PC-3 (cell line): ENCODE results near the gene SEMA3A. TPM values are rescaled to one million over a fixed set of nuclear protein-coding genes. Genes with fewer than 3 reads are reported as not detected.
A peak's percentile ranks its signal among the peaks of the same experiment; 100 is the strongest.

Experiments
- ATAC-seq: fragments of 200-7000 bp; cut with Tn5 transposase; 2 replicates; pipeline ENCODE4 v1.9.1; 2020; ENCODE audit warnings: mild to moderate bottlenecking, moderate library complexity
- BruUV-seq: library from RNA; stranded (reverse); fragments of 400-500 nt; replicated peaks from 2 replicates; lab custom pipeline; 2021; lab: Mats Ljungman, UMichigan
- CTCF ChIA-PET: fragments of 300-600 bp; sonication (Branson Sonifier 250); formaldehyde crosslinking; loops from one replicate; lab custom pipeline; 2022; ENCODE audit warnings: antibody characterized with exemption; lab: Charles Lee
- POLR2A ChIA-PET: fragments of 300-600 bp; sonication (Branson Sonifier 250); formaldehyde crosslinking; loops from one replicate; lab custom pipeline; 2022; ENCODE audit warnings: antibody characterized with exemption; ENCODE audit not compliant: unreplicated experiment; lab: Charles Lee
- DNase-seq: peaks from one replicate; pipeline ENCODE4 v3.0.0-alpha.2; 2015
- H2AFZ ChIP-seq: fragments of 300-600 bp; sonication (generic); 2 replicates; pipeline ENCODE4 v1.6.0; 2016; ENCODE audit warnings: antibody characterized with exemption, low read length
- H3F3A ChIP-seq: fragments of 300-600 bp; sonication (generic); one replicate; pipeline ENCODE4 v1.6.0; 2017; ENCODE audit warnings: antibody characterized with exemption, low read length, control low read depth, mild to moderate bottlenecking; ENCODE audit not compliant: unreplicated experiment
- H3K27ac ChIP-seq: fragments of 300-600 bp; sonication (generic); 2 replicates; pipeline ENCODE4 v1.5.1; 2016; ENCODE audit warnings: mild to moderate bottlenecking, low read length
- H3K27me3 ChIP-seq: fragments of 300-600 bp; sonication (generic); 2 replicates; pipeline ENCODE4 v1.6.1; 2016; ENCODE audit warnings: low read length, mixed read lengths
- H3K36me3 ChIP-seq: fragments of 300-600 bp; sonication (generic); 2 replicates; pipeline ENCODE4 v1.6.1; 2016; ENCODE audit warnings: low read depth, mixed run types, low read length, mixed read lengths
- H3K4me1 ChIP-seq: fragments of 300-600 bp; sonication (generic); 2 replicates; pipeline ENCODE4 v1.5.1; 2016; ENCODE audit warnings: low read length; ENCODE audit not compliant: insufficient read depth
- H3K4me2 ChIP-seq: fragments of 300-600 bp; sonication (generic); 2 replicates; pipeline ENCODE4 v1.6.0; 2016; ENCODE audit warnings: low read length
- H3K4me3 ChIP-seq: fragments of 300-600 bp; sonication (generic); 2 replicates; pipeline ENCODE4 v1.5.1; 2016; ENCODE audit warnings: mild to moderate bottlenecking, low read length, mixed read lengths
- H3K79me2 ChIP-seq: fragments of 300-600 bp; sonication (generic); 2 replicates; pipeline ENCODE4 v1.6.1; 2017; ENCODE audit warnings: low read length, mixed read lengths
- H3K9ac ChIP-seq: fragments of 300-600 bp; sonication (generic); 2 replicates; pipeline ENCODE4 v1.6.0; 2016; ENCODE audit warnings: mild to moderate bottlenecking, low read length
- H3K9me2 ChIP-seq: fragments of 300-600 bp; sonication (generic); replicated peaks from 2 replicates; pipeline ENCODE4 v1.6.1; 2016; ENCODE audit warnings: mixed run types, low read length, mixed read lengths
- H3K9me3 ChIP-seq: fragments of 300-600 bp; sonication (generic); 2 replicates; pipeline ENCODE4 v1.6.1; 2016; ENCODE audit warnings: low read length, mixed read lengths
- H4K20me1 ChIP-seq: fragments of 300-600 bp; sonication (generic); 2 replicates; pipeline ENCODE4 v1.6.1; 2016; ENCODE audit warnings: low read length, mixed read lengths
- EZH2 ChIP-seq: fragments of 300-600 bp; sonication (generic); IDR thresholded peaks from one replicate; pipeline ENCODE4 v1.6.1; 2017; ENCODE audit warnings: antibody characterized with exemption, mild to moderate bottlenecking, low read length; ENCODE audit not compliant: unreplicated experiment
- EZH2phosphoT487 ChIP-seq: fragments of 300-600 bp; sonication (generic); IDR thresholded peaks from 2 replicates; pipeline ENCODE4 v1.6.1; 2018; ENCODE audit warnings: mild to moderate bottlenecking, antibody characterized with exemption, low read length, borderline replicate concordance
- intact Hi-C: fragments of 100-400 bp; cut with micrococcal nuclease; formaldehyde crosslinking; loops from 2 replicates; pipeline ENCODE4 v1.9.0; 2023
- total RNA-seq: library from RNA; depleted of rRNA; stranded (reverse); fragments of >200 nt; gene quantifications from 2 replicates; pipeline ENCODE4 v1.2.3, GENCODE V29; 2014
- TF ChIP-seq, protein P1 (sequence below): fragments of 300-600 bp; sonication (generic); conservative IDR thresholded peaks from 2 replicates; pipeline ENCODE4 v1.5.1; 2017; ENCODE audit warnings: antibody characterized with exemption, low read depth, mild to moderate bottlenecking, low read length

The SEMA3A gene
- total RNA-seq, 1 experiment from 2014 or later, result 16.9 TPM

DNA sequence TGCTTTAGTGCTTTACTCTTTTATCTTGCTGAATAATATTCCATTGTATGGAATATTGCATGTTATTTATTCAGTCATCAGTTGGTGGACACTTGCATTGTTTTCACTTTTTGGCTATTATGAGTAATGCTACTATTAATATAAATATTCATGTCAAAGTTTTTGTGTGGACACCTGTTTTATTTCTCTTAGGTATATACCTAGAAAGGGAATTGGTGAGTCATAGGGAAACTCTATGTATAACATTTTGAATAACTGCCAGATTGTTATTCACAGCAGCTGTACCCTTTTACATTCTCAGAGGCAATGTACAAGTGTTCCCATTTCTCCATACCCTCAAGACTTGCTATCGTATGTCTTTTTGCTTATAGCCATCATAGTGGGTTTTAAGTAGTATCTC lies 268.7 kb downstream of the SEMA3A start:
- TF ChIP-seq, protein P1, sequence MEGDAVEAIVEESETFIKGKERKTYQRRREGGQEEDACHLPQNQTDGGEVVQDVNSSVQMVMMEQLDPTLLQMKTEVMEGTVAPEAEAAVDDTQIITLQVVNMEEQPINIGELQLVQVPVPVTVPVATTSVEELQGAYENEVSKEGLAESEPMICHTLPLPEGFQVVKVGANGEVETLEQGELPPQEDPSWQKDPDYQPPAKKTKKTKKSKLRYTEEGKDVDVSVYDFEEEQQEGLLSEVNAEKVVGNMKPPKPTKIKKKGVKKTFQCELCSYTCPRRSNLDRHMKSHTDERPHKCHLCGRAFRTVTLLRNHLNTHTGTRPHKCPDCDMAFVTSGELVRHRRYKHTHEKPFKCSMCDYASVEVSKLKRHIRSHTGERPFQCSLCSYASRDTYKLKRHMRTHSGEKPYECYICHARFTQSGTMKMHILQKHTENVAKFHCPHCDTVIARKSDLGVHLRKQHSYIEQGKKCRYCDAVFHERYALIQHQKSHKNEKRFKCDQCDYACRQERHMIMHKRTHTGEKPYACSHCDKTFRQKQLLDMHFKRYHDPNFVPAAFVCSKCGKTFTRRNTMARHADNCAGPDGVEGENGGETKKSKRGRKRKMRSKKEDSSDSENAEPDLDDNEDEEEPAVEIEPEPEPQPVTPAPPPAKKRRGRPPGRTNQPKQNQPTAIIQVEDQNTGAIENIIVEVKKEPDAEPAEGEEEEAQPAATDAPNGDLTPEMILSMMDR, result no peak
- TF ChIP-seq EZH2phosphoT487, result no peak
- TF ChIP-seq EZH2, result no peak
- no TSS peak for BruUV-seq
- peak; percentile 74 for DNase-seq
- ChIA-PET CTCF (no interaction called here), POLR2A (no interaction called here)
- peak; percentile 71 for ATAC-seq
- Histone ChIP-seq H3F3A (peaks cover 2% of the 10 kb centered on the region), H3K79me2 (no peaks in the 10 kb centered on the region), H3K4me2 (no peak overlapping the region), H3K9me2 (no peaks in the 10 kb centered on the region), H3K9me3 (no peaks in the 10 kb centered on the region), H3K36me3 (no peaks in the 10 kb centered on the region), H4K20me1 (no peaks in the 10 kb centered on the region), H3K27me3 (no peaks in the 10 kb centered on the region), H3K4me3 (no peak overlapping the region), H2AFZ (no peak overlapping the region), H3K9ac (no peak overlapping the region), H3K27ac (no peak overlapping the region), H3K4me1 (no peaks in the 10 kb centered on the region; the same call in 1 of the 2 replicates)
- intact Hi-C loops, result no loop called here

DNA sequence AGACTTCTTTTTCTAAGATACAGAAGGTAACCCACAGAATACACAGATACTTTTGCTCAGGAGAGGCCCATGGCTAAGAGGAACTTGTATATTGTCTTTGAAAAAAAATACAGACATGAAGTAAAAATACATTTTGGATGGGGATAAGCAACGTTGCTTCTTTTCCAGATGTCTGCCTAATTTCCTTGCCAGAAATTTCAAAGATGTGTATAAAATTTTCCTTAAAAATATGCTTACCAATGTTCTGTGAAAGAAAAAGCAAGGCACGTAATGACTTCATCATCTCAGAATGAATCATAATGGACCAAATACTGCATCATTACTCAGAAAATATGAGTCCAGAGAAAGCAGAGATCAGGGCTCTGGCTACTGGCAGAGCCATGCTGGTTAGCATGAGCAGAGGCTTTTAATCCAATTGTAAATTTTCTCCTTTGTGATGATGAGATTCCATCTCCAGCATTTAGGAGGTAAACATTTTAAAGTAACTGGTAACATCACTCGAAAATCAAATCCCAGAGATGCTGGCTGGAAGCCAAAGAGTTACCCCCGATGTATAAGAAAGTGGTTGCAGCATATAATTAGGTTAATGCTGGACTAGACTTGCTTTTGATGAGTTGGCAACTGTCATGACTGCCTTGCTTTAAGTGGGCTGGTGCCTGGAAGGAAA lies 272.5 kb downstream of the SEMA3A start:
- intact Hi-C loops, result no loop called here
- Histone ChIP-seq H3K4me2 (no peak overlapping the region), H3K9ac (no peak overlapping the region), H4K20me1 (no peaks in the 10 kb centered on the region), H2AFZ (no peak overlapping the region), H3K27ac (no peak overlapping the region), H3K4me3 (no peak overlapping the region), H3K4me1 (no peaks in the 10 kb centered on the region; the same call in 1 of the 2 replicates), H3K9me2 (no peaks in the 10 kb centered on the region), H3K36me3 (no peaks in the 10 kb centered on the region), H3F3A (peaks cover 2% of the 10 kb centered on the region), H3K79me2 (no peaks in the 10 kb centered on the region), H3K27me3 (no peaks in the 10 kb centered on the region), H3K9me3 (no peaks in the 10 kb centered on the region)
- ATAC-seq, result no peak
- no TSS peak for BruUV-seq
- DNase-seq, result no peak
- ChIA-PET CTCF (no interaction called here), POLR2A (no interaction called here)
- TF ChIP-seq EZH2phosphoT487 (no peak), EZH2 (no peak)
- TF ChIP-seq, protein P1, result no peak

GRCh38 chr7:83921271-83921940 lies 273.2 kb downstream of the SEMA3A start:
- no peaks in the 10 kb centered on the region for H3K9me2 ChIP-seq
- DNase-seq, result no peak
- peaks cover 2% of the 10 kb centered on the region for H3F3A ChIP-seq
- H3K36me3 ChIP-seq, result no peaks in the 10 kb centered on the region
- BruUV-seq, result no TSS peak
- no peak overlapping the region for H3K9ac ChIP-seq
- no peak overlapping the region for H3K4me2 ChIP-seq
- no peaks in the 10 kb centered on the region for H3K79me2 ChIP-seq
- no peaks in the 10 kb centered on the region for H3K9me3 ChIP-seq
- H4K20me1 ChIP-seq, result no peaks in the 10 kb centered on the region
- ChIA-PET POLR2A (no interaction called here), CTCF (no interaction called here)
- H3K27me3 ChIP-seq, result no peaks in the 10 kb centered on the region
- no peak overlapping the region for H3K4me3 ChIP-seq
- no peaks in the 10 kb centered on the region; the same call in 1 of the 2 replicates for H3K4me1 ChIP-seq
- H3K27ac ChIP-seq, result no peak overlapping the region
- no peak overlapping the region for H2AFZ ChIP-seq
- no peak for TF ChIP-seq EZH2
- TF ChIP-seq EZH2phosphoT487, result no peak
- TF ChIP-seq, protein P1, result no peak
- intact Hi-C loops, result no loop called here
- ATAC-seq, result no peak
